ENCODE results near the gene TAOK1. TPM values are rescaled to one million over a fixed set of nuclear protein-coding genes. Genes with fewer than 3 reads are reported as not detected.

TAOK1 gene
- total and polyA plus RNA-seq, 12 donors: 6.4 to 66.3 (median 46.6) TPM

DNA sequence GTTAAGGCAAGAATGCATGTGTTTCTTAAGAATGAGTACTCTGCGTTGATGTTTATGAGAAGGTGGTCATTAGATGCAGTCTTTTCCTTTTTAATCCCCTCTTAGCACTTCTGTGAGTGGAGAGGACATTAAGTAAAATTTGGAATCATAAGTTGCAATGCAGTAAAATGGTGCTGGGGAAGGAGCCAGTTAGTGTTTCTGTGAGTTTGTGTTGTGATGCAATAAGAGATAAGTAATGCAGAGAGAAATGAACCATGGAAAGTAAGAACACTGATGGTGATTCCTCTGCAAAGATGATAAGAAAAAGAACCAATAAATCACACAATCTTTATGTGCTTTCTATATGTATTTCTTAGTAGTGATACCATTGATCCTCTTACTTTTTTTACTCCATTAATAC lies 156.7 kb downstream of the TAOK1 start:
- no peaks in the 10 kb centered on the region for H3K27me3 ChIP-seq
- intact Hi-C loops (cut with DNase I): no loop called here
- peaks cover 0 to 7% of the 10 kb centered on the region in 2 donors for H3K4me1 ChIP-seq (replicated peaks in 1 of 2)
- no peak overlapping the region for H3K4me3 ChIP-seq
- no peak overlapping the region for H3K27ac ChIP-seq
- no peaks in the 10 kb centered on the region for H3K9me3 ChIP-seq (replicated peaks in 1 of 3)
- H3K36me3 ChIP-seq (replicated peaks in 1 of 2): peaks cover 0 to 21% of the 10 kb centered on the region in 2 donors
- WGBS, 4 donors: 96 to 98% (median 97%) methylated on average over 1 of the region's 1 CpG
- TF ChIP-seq POLR2A (IDR thresholded peaks at IDR 0.05): no peak
- TF ChIP-seq, protein P1, sequence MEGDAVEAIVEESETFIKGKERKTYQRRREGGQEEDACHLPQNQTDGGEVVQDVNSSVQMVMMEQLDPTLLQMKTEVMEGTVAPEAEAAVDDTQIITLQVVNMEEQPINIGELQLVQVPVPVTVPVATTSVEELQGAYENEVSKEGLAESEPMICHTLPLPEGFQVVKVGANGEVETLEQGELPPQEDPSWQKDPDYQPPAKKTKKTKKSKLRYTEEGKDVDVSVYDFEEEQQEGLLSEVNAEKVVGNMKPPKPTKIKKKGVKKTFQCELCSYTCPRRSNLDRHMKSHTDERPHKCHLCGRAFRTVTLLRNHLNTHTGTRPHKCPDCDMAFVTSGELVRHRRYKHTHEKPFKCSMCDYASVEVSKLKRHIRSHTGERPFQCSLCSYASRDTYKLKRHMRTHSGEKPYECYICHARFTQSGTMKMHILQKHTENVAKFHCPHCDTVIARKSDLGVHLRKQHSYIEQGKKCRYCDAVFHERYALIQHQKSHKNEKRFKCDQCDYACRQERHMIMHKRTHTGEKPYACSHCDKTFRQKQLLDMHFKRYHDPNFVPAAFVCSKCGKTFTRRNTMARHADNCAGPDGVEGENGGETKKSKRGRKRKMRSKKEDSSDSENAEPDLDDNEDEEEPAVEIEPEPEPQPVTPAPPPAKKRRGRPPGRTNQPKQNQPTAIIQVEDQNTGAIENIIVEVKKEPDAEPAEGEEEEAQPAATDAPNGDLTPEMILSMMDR (IDR thresholded peaks at IDR 0.05): no peak
- no peak for DNase-seq

DNA sequence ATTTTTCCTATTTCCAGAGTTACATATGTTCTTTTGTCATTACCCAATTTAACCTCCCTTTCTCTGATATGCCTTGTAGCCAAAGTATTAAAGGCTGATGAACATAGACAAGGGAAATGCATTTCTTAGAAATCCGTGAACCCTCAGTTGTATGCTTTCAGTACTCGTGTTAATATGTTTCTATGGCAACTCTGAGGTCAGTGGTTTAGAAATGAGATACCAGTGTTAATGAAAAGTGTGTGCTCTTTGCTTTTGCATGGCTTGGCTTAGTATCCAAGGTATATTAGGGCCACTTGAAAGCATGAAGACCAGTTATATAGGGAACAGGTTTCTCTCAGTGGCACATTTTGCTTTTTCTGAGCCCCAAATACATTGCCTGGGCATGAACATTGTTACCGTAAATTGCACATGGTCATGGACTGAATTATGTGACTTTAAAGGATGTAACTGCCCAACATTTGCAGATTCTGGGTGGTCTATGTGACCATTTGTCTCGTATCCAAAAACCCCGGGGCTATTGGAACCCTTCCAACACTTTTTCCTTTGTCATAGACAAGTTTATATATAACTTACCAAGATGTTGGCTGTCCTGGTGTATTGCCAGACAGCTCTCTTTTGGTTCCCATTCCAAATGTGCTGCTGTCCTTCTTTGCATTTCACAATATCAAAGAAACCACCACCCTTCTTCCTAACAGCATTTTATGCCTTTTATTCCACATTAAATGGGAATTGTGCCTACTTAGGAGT lies 159.2 kb downstream of the TAOK1 start:
- DNase-seq: no peak
- WGBS, 4 donors: 43 to 49% (median 46%) methylated on average over 5 of the region's 5 CpGs
- Histone ChIP-seq H3K9me3 (replicated peaks in 1 of 3) (no peaks in the 10 kb centered on the region), H3K36me3 (replicated peaks in 1 of 2) (no peaks in the 10 kb centered on the region), H3K27me3 (no peaks in the 10 kb centered on the region), H3K4me1 (replicated peaks in 1 of 2) (peaks cover 0 to 7% of the 10 kb centered on the region in 2 donors), H3K4me3 (no peak overlapping the region), H3K27ac (no peak overlapping the region)
- intact Hi-C loops (cut with DNase I): no loop called here
- TF ChIP-seq, protein P1 (IDR thresholded peaks at IDR 0.05): no peak
- TF ChIP-seq POLR2A (IDR thresholded peaks at IDR 0.05): no peak

DNA sequence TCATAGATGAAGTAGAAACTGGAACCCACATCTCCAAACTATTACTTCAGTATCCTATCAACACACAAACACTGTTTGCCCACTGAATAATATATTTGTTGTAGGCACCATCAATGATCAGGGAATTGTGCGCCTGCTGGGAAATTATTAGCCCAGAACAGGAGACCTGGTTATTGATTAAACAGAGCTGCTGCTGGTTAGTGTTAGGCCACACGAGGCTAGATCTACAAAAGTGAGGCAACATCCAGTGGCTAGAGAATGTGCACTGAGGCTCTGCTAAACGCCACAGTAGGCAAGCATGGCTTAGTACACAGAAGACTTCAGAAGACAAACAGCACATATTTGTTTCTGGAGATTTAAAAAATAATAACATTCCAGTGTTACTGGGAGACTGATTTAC lies 165.7 kb downstream of the TAOK1 start:
- DNase-seq: no peak
- Histone ChIP-seq H3K4me3 (no peak overlapping the region), H3K9me3 (replicated peaks in 1 of 3) (no peaks in the 10 kb centered on the region), H3K36me3 (replicated peaks in 1 of 2) (no peaks in the 10 kb centered on the region), H3K4me1 (replicated peaks in 1 of 2) (no peaks in the 10 kb centered on the region), H3K27ac (no peak overlapping the region), H3K27me3 (no peaks in the 10 kb centered on the region)
- intact Hi-C loops (cut with DNase I): no loop called here
- WGBS, 4 donors: 58 to 88% (median 80%) methylated on average over 3 of the region's 3 CpGs
- TF ChIP-seq POLR2A (IDR thresholded peaks at IDR 0.05): no peak
- TF ChIP-seq, protein P1 (IDR thresholded peaks at IDR 0.05): no peak

DNA sequence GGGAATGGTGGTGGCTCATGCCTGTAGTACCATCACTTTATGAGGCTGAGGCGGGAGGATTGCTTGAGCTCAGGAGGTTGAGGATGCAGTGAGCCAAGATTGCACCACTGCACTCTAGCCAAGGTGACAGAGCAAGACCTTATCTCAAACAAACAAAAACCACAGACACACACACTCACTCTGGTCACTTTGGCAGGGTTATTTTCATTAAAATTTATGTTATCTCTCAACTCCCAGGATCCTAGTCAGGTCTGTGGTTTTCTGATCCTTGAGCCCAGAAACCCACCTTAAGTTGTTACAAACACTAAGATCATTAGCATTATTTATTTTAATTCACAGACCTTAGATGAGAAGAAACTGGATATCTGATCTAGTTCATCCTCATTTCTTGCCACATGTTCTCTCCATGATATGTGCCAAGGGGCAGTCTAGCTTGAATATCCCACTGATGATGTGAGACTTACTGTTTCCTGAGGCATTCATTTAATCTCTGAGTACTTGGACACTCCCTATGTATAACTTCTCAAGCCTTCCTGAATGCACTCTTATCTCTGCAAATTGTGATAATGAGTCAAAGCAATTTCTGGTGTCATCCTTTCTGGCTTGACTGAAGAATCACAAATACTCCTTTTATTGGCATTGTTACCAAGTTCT lies 167.0 kb downstream of the TAOK1 start:
- no peak for TF ChIP-seq POLR2A (IDR thresholded peaks at IDR 0.05)
- TF ChIP-seq, protein P1 (IDR thresholded peaks at IDR 0.05): no peak
- peak in 1 of 7 donors; percentile 18 for DNase-seq
- intact Hi-C loops (cut with DNase I): no loop called here
- H3K36me3 ChIP-seq (replicated peaks in 1 of 2): no peaks in the 10 kb centered on the region
- no peak overlapping the region for H3K4me3 ChIP-seq
- WGBS, 4 donors: 78 to 90% (median 87%) methylated on average over 1 of the region's 1 CpG; no CpG with 5 or more reads in 1 of the 4 donors
- H3K4me1 ChIP-seq (replicated peaks in 1 of 2): peaks cover 4 to 9% of the 10 kb centered on the region in 2 donors
- no peaks in the 10 kb centered on the region for H3K9me3 ChIP-seq (replicated peaks in 1 of 3)
- H3K27ac ChIP-seq: no peak overlapping the region
- H3K27me3 ChIP-seq: no peaks in the 10 kb centered on the region

Data from adrenal gland (tissue), 12 donors.